HG03039 (cell line): ENCODE results near the gene FLT3.
A peak's percentile ranks its signal among the peaks of the same experiment; 100 is the strongest.
"Not testable (repeated sequence)": the region's sequence is repeated elsewhere in the genome, so short reads cannot be mapped to it uniquely, and the experiment has no call there.

Experiments
- ATAC-seq: cut with Tn5 transposase; IDR thresholded peaks from one replicate; pipeline ENCODE4 v1.9.1; 2021; ENCODE audit warnings: mild to moderate bottlenecking, moderate library complexity; ENCODE audit not compliant: unreplicated experiment

FLT3 gene

GRCh38 chr13:28101886-28102285, 1.5 kb upstream of the FLT3 start:
- ATAC-seq = not testable (repeated sequence)

GRCh38 chr13:28099396-28100149, 803 bp downstream of the FLT3 start:
- ATAC-seq = no peak

- ATAC-seq = no peak
Observed at GRCh38 chr13:28097503-28097902, 2.9 kb downstream of the FLT3 start.

- no peak for ATAC-seq
Observed at GRCh38 chr13:28094306-28094705, 6.1 kb downstream of the FLT3 start.

- ATAC-seq = no peak
Observed at GRCh38 chr13:28093881-28094280, 6.5 kb downstream of the FLT3 start.

- ATAC-seq = no peak
Observed at GRCh38 chr13:28092431-28092830, 7.9 kb downstream of the FLT3 start.

- no peak for ATAC-seq
Observed at GRCh38 chr13:28089065-28089464, 11.3 kb downstream of the FLT3 start.

GRCh38 chr13:28077820-28078219, 22.6 kb downstream of the FLT3 start:
- ATAC-seq = not testable (repeated sequence)

GRCh38 chr13:28077231-28077630, 23.1 kb downstream of the FLT3 start:
- ATAC-seq = no peak

GRCh38 chr13:28071424-28071823, 29.0 kb downstream of the FLT3 start:
- no peak for ATAC-seq

- no peak for ATAC-seq
Observed at GRCh38 chr13:28067491-28067890, 32.9 kb downstream of the FLT3 start.

GRCh38 chr13:28058866-28059613, 41.3 kb downstream of the FLT3 start:
- ATAC-seq = no peak

- peak; percentile 58 for ATAC-seq
Observed at GRCh38 chr13:28056970-28057712, 43.2 kb downstream of the FLT3 start.

- ATAC-seq = no peak
Observed at GRCh38 chr13:28056426-28056825, 44.0 kb downstream of the FLT3 start.

- no peak for ATAC-seq
Observed at GRCh38 chr13:28055357-28055756, 45.0 kb downstream of the FLT3 start.

- ATAC-seq = no peak
Observed at GRCh38 chr13:28052945-28053344, 47.4 kb downstream of the FLT3 start.

GRCh38 chr13:28049880-28050875, 50.2 kb downstream of the FLT3 start:
- ATAC-seq = no peak

- ATAC-seq = no peak
Observed at GRCh38 chr13:28049215-28049614, 51.2 kb downstream of the FLT3 start.

GRCh38 chr13:28048768-28049167, 51.6 kb downstream of the FLT3 start:
- ATAC-seq = no peak

- ATAC-seq = peak; percentile 86
Observed at GRCh38 chr13:28047757-28048388, 52.5 kb downstream of the FLT3 start.
